ENCODE measurements around the gene MTMR1.

- TF ChIP-seq EZH2 (IDR thresholded peaks at IDR 0.05; ENCODE audit: borderline replicate concordance, low read depth, low read length, severe bottlenecking) (no peak), POLR2A (IDR thresholded peaks at IDR 0.05; ENCODE audit: low read depth, low read length) (no peak), CTCF (IDR thresholded peaks at IDR 0.05; ENCODE audit: extremely low read depth in 1 of 2, insufficient read depth in 1 of 2, low read depth in 1 of 2, low read length in 2 of 2) (no peak), JUN (IDR thresholded peaks at IDR 0.05; ENCODE audit: borderline replicate concordance, insufficient read depth, insufficient read length, low read depth) (no peak), GATA2 (IDR thresholded peaks at IDR 0.05; ENCODE audit: insufficient read depth, insufficient read length, low read depth, low read length) (no peak), MAX (IDR thresholded peaks at IDR 0.05; ENCODE audit: insufficient read depth, insufficient read length) (no peak)
Measured at GRCh38 chrX:150692296-150692695, 900 bp upstream of the MTMR1 start.

All from endothelial cell of umbilical vein (primary cell).